Ovary (tissue), 9 donors: ENCODE results near the gene BMPR2. TPM values are rescaled to one million over a fixed set of nuclear protein-coding genes. Genes with fewer than 3 reads are reported as not detected.

Source experiments
- DNase-seq, 5 donors: peaks; one replicate each; pipeline ENCODE4 v3.0.0-alpha.2; 2019 to 2020
- H3K27ac ChIP-seq, 2 donors: fragments of 200-600 bp; one replicate each; pipeline versions ENCODE4 v1.5.1 to v1.8.0; 2019 to 2022
- H3K27me3 ChIP-seq: fragments of 200-600 bp; one replicate; pipeline ENCODE4 v1.8.0; 2022
- H3K36me3 ChIP-seq: fragments of 200-600 bp; sonication (generic); one replicate; pipeline ENCODE4 v1.5.1; 2019
- H3K4me1 ChIP-seq: one replicate; pipeline ENCODE4 v1.8.1; 2013; ENCODE audit warnings: mild to moderate bottlenecking, moderate library complexity; ENCODE audit not compliant: insufficient read depth
- H3K4me3 ChIP-seq: fragments of 200-600 bp; sonication (generic); one replicate; pipeline ENCODE4 v1.5.1; 2017
- H3K9me3 ChIP-seq, 2 donors: fragments of 200-600 bp in 1 of 2; sonication (generic) in 1 of 2; one replicate each; pipeline versions ENCODE4 v1.5.1 to v1.8.1; 2013 to 2019; ENCODE audit warnings: mild to moderate bottlenecking in 1 of 2, moderate library complexity in 1 of 2
- EP300 ChIP-seq: sonication (generic); formaldehyde crosslinking; IDR thresholded peaks from one replicate; pipeline ENCODE4 v1.6.1; 2017; ENCODE audit warnings: antibody characterized with exemption
- POLR2A ChIP-seq: fragments of 450-650 bp; IDR thresholded peaks from one replicate; pipeline ENCODE4 v1.6.1; 2017; ENCODE audit warnings: antibody characterized with exemption, mild to moderate bottlenecking, moderate library complexity
- WGBS, 3 donors: extraction: QIAGEN DNeasy Blood & Tissue Kit in 1 of 3; methylation state at CpG; one replicate each; pipeline versions ENCODE4 v1.1.5 to v1.1.7; 2013 to 2017; 5-methylcytosine and 5-hydroxymethylcytosine counted together
- intact Hi-C, 4 donors: fragments of 100-400 bp; cut with DNase I; formaldehyde crosslinking; loops; one replicate each; pipeline versions ENCODE4 v1.11.0 to v1.15.1; 2022 to 2023
- polyA plus RNA-seq, 2 donors: library from polyadenylated mRNA; stranded (reverse); fragments of 200-250 nt in 1 of 2; fragments of 350-450 nt in 1 of 2; fragmentation: Illumina TruSeq in 1 of 2; extraction: RNeasy Lipid Tissue Mini Kit (QIAGEN cat#74804) in 1 of 2; gene quantifications; one replicate each; pipeline ENCODE4 v1.2.3, GENCODE V29; 2013 to 2014
- total RNA-seq, 7 donors: library from RNA; depleted of rRNA in 2 of 7; stranded (reverse); fragments of >200 nt in 2 of 7; fragmentation: NEBNext Ultra II Directional in 3 of 7; extraction: Animal tissue kit (Norgen Biotek cat#: 25700) in 3 of 7; gene quantifications; one replicate each; pipeline versions ENCODE4 v1.1.0 to v1.2.4, GENCODE V29; 2016 to 2023
- TF ChIP-seq, protein P1 (sequence below), 3 donors: fragments of 450-650 bp in 2 of 3; fragments of 200-600 bp in 1 of 3; IDR thresholded peaks; one replicate each; pipeline versions ENCODE4 v1.5.1 to v1.8.0; 2016 to 2022; ENCODE audit warnings: antibody characterized with exemption in 3 of 3, mild to moderate bottlenecking in 1 of 3
- donor health status: DM: no; HTN: no; CAD: no; lungs with moderate emphysema.
- donor health status: DM: no; HTN: no; CAD: no.
- donor health status: Bipolar disorder and iron deficiency.
- donor health status: DM: yes; HTN: yes; CAD: no.
- donor health status: DM: no; HTN: no; CAD: no.
- donor health status: DM: yes; HTN: yes; CAD: no.

BMPR2 gene
- total and polyA plus RNA-seq, 9 donors, result 14.5 to 55.5 (median 45.1) TPM

GRCh38 chr2:202337706-202338346 is 38.3 kb upstream of the BMPR2 start:
- Histone ChIP-seq H3K27me3 (no peaks in the 10 kb centered on the region), H3K4me3 (no peak overlapping the region), H3K9me3 (no peaks in the 10 kb centered on the region), H3K4me1 (no peaks in the 10 kb centered on the region), H3K27ac (no peak overlapping the region), H3K36me3 (no peaks in the 10 kb centered on the region)
- no peak for DNase-seq
- no peak for TF ChIP-seq POLR2A
- TF ChIP-seq, protein P1, sequence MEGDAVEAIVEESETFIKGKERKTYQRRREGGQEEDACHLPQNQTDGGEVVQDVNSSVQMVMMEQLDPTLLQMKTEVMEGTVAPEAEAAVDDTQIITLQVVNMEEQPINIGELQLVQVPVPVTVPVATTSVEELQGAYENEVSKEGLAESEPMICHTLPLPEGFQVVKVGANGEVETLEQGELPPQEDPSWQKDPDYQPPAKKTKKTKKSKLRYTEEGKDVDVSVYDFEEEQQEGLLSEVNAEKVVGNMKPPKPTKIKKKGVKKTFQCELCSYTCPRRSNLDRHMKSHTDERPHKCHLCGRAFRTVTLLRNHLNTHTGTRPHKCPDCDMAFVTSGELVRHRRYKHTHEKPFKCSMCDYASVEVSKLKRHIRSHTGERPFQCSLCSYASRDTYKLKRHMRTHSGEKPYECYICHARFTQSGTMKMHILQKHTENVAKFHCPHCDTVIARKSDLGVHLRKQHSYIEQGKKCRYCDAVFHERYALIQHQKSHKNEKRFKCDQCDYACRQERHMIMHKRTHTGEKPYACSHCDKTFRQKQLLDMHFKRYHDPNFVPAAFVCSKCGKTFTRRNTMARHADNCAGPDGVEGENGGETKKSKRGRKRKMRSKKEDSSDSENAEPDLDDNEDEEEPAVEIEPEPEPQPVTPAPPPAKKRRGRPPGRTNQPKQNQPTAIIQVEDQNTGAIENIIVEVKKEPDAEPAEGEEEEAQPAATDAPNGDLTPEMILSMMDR (IDR thresholded peaks at IDR 0.05), result no peak
- TF ChIP-seq EP300, result no peak
- 88 to 93% (median 92%) methylated on average over 7 of the region's 7 CpGs for WGBS, 3 donors
- intact Hi-C loops, result no loop called here

DNA sequence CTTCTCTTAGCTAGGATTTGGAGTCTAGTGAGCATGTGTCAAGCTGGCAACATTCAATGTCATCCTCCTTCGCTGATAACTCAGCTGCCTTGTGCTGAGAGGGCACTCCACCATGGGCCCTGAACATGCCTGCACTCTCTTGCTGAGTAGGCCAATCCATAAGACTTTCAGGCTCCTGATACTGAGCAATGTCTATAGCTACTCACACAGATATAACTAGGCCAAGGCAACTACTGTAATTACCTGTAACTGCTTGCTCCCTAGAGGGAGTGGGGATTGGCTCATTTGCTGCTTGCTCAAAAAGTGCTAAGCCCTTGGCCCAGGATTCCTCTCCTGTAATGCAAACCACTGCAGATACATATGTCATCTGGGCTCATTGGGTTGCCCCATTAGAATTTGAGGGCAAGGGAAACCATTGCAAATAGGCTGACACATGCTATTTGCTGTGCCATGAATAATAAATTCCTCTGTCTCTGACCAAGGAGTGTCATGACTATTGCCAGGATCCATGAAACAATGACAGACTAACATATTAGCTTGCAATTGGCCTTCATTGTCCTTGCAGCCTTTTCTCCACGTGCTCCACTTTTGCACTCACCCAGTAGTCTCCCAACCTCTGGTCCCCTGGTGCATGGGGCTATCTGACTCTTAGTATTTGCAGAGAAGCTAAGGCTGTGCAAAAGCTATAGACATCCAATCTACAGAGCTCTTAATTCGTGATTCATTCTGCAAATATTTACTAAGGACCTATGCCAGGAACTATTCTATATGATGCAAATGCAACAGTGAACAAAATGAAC is 36.9 kb upstream of the BMPR2 start:
- Histone ChIP-seq H3K27ac (no peak overlapping the region), H3K9me3 (no peaks in the 10 kb centered on the region), H3K36me3 (no peaks in the 10 kb centered on the region), H3K4me3 (no peak overlapping the region), H3K27me3 (no peaks in the 10 kb centered on the region), H3K4me1 (no peaks in the 10 kb centered on the region)
- 71 to 88% (median 85%) methylated on average over 3 of the region's 3 CpGs for WGBS, 3 donors
- intact Hi-C loops, result no loop called here
- DNase-seq, result no peak
- no peak for TF ChIP-seq POLR2A
- TF ChIP-seq, protein P1 (IDR thresholded peaks at IDR 0.05), result no peak
- no peak for TF ChIP-seq EP300

DNA sequence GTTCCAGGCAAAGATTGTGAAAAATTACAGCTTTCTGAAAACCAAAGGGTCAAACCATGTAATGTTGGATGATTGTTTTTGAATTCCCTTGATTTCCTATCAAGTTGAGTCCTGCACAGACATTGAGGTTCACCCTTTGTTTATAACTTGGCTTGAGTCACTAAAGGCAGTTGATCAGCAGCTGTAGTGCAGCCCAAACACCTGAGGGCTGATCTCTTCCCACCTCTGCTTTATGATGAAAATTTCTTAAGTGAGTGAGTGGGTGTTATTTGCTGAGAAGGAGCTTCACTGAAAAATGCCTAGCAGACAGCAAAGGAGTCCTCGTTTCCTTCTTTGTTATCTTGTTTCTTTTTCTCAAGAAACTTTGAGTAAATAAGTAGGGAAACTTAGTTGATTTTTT is 31.9 kb upstream of the BMPR2 start:
- Histone ChIP-seq H3K36me3 (no peaks in the 10 kb centered on the region), H3K9me3 (no peaks in the 10 kb centered on the region), H3K4me3 (no peak overlapping the region), H3K27ac (no peak overlapping the region), H3K4me1 (no peaks in the 10 kb centered on the region), H3K27me3 (no peaks in the 10 kb centered on the region)
- intact Hi-C loops, result no loop called here
- no peak for TF ChIP-seq EP300
- TF ChIP-seq, protein P1 (IDR thresholded peaks at IDR 0.05), result no peak
- no peak for TF ChIP-seq POLR2A
- 9 to 19% (median 13%) methylated on average over 1 of the region's 1 CpG for WGBS, 3 donors
- no peak for DNase-seq

- no peak for DNase-seq
- no peak for TF ChIP-seq EP300
- no peak for TF ChIP-seq POLR2A
- TF ChIP-seq, protein P1 (IDR thresholded peaks at IDR 0.05), result no peak
- H3K36me3 ChIP-seq, result no peaks in the 10 kb centered on the region
- H3K9me3 ChIP-seq, result no peaks in the 10 kb centered on the region
- no peaks in the 10 kb centered on the region for H3K27me3 ChIP-seq
- intact Hi-C loops, result no loop called here
- no peak overlapping the region for H3K27ac ChIP-seq
- H3K4me3 ChIP-seq, result no peak overlapping the region
- no peaks in the 10 kb centered on the region for H3K4me1 ChIP-seq
- WGBS, 3 donors, result 90 to 93% (median 93%) methylated on average over 7 of the region's 7 CpGs
Observed at GRCh38 chr2:202346180-202346579, 29.9 kb upstream of the BMPR2 start.
